HG02610 (cell line): ENCODE results near the gene SPATA31D1.
"Not testable (repeated sequence)": the region's sequence is repeated elsewhere in the genome, so short reads cannot be mapped to it uniquely, and the experiment has no call there.

Source experiments
- ATAC-seq: cut with Tn5 transposase; IDR thresholded peaks from one replicate; pipeline ENCODE4 v1.9.1; 2021; ENCODE audit warnings: mild to moderate bottlenecking, moderate library complexity; ENCODE audit not compliant: unreplicated experiment

The SPATA31D1 gene

GRCh38 chr9:81988472-81988871 lies at the start of gene SPATA31D1:
Gene SPATA31D1 (plus strand): TSS chr9:81988772. CDS start chr9:81988819, 47 bp downstream.
- not testable (repeated sequence) for ATAC-seq

- ATAC-seq = not testable (repeated sequence)
These were observed 45.2 kb upstream of the SPATA31D1 start, which contains the start of gene SPATA31D3 for GRCh38 chr9:81943393-81943792. Gene SPATA31D3 (plus strand): TSS chr9:81943500. CDS start chr9:81943586, 86 bp downstream.

GRCh38 chr9:81948650-81949049 lies 39.9 kb upstream of the SPATA31D1 start:
- ATAC-seq = not testable (repeated sequence)

- no peak for ATAC-seq
These were observed 35.5 kb upstream of the SPATA31D1 start for GRCh38 chr9:81953096-81953495.

GRCh38 chr9:81955625-81956024 lies 32.9 kb upstream of the SPATA31D1 start:
- no peak for ATAC-seq

- peak; percentile 64 for ATAC-seq
These were observed 24.1 kb upstream of the SPATA31D1 start for GRCh38 chr9:81964218-81965171.

GRCh38 chr9:81968026-81968425 lies 20.5 kb upstream of the SPATA31D1 start:
- no peak for ATAC-seq

GRCh38 chr9:81969971-81970370 lies 18.6 kb upstream of the SPATA31D1 start:
- ATAC-seq = no peak

- no peak for ATAC-seq
These were observed 16.8 kb upstream of the SPATA31D1 start for GRCh38 chr9:81971727-81972126.

GRCh38 chr9:81974764-81975163 lies 13.8 kb upstream of the SPATA31D1 start:
- ATAC-seq = no peak

GRCh38 chr9:81976351-81976750 lies 12.2 kb upstream of the SPATA31D1 start:
- ATAC-seq = no peak

GRCh38 chr9:81979196-81979595 lies 9.4 kb upstream of the SPATA31D1 start:
- ATAC-seq = peak; percentile 69

- ATAC-seq = no peak
These were observed 8.0 kb upstream of the SPATA31D1 start for GRCh38 chr9:81980568-81980967.

- ATAC-seq = no peak
These were observed 6.7 kb upstream of the SPATA31D1 start for GRCh38 chr9:81981883-81982282.

GRCh38 chr9:81984928-81985327 lies 3.6 kb upstream of the SPATA31D1 start:
- no peak for ATAC-seq

- no peak for ATAC-seq
These were observed 2.5 kb upstream of the SPATA31D1 start for GRCh38 chr9:81986051-81986450.

GRCh38 chr9:81989700-81990099 lies 1.1 kb downstream of the SPATA31D1 start:
- ATAC-seq = no peak

GRCh38 chr9:81993656-81994055 lies 5.1 kb downstream of the SPATA31D1 start:
- ATAC-seq = no peak

GRCh38 chr9:81999806-82000205 lies 11.2 kb downstream of the SPATA31D1 start:
- ATAC-seq = no peak

- ATAC-seq = no peak
These were observed 22.1 kb downstream of the SPATA31D1 start for GRCh38 chr9:82010711-82011110.

- no peak for ATAC-seq
These were observed 22.6 kb downstream of the SPATA31D1 start for GRCh38 chr9:82011133-82011532.

- ATAC-seq = no peak
These were observed 23.7 kb downstream of the SPATA31D1 start for GRCh38 chr9:82012276-82012675.
